COLO668 (cell line): ENCODE results near the gene PARD6B.
"Not testable (repeated sequence)": the region's sequence is repeated elsewhere in the genome, so short reads cannot be mapped to it uniquely, and the experiment has no call there.

Experiments
- DNase-seq: peaks from one replicate; lab custom pipeline; 2025; ENCODE audit not compliant: unreplicated experiment; lab: John Stamatoyannopoulos, UW

Gene PARD6B

GRCh38 chr20:50731055-50731929, at the start of gene PARD6B:
Gene PARD6B (plus strand): TSS chr20:50731580. CDS start chr20:50731787, 207 bp downstream.
- peak; percentile 100 for DNase-seq

- DNase-seq, result no peak
These were observed 49.3 kb upstream of the PARD6B start for GRCh38 chr20:50682065-50682464.

GRCh38 chr20:50682947-50683530, 48.3 kb upstream of the PARD6B start:
- DNase-seq, result no peak

- DNase-seq, result no peak
These were observed 47.8 kb upstream of the PARD6B start for GRCh38 chr20:50683570-50683969.

- no peak for DNase-seq
These were observed 44.6 kb upstream of the PARD6B start for GRCh38 chr20:50686821-50687220.

GRCh38 chr20:50688256-50688975, 43.0 kb upstream of the PARD6B start:
- DNase-seq, result no peak

- DNase-seq, result peak; percentile 59
These were observed 41.3 kb upstream of the PARD6B start for GRCh38 chr20:50689864-50690649.

- no peak for DNase-seq
These were observed 40.5 kb upstream of the PARD6B start, which contains the start of gene RIPOR3 for GRCh38 chr20:50690650-50691572. Gene RIPOR3 (minus strand): TSS chr20:50691542. CDS start chr20:50691128, 414 bp downstream.

GRCh38 chr20:50691573-50692551, 39.5 kb upstream of the PARD6B start:
- no peak for DNase-seq

GRCh38 chr20:50692552-50692933, 38.8 kb upstream of the PARD6B start:
- DNase-seq, result no peak

- DNase-seq, result no peak
These were observed 38.4 kb upstream of the PARD6B start for GRCh38 chr20:50693001-50693400.

GRCh38 chr20:50694379-50695134, 36.8 kb upstream of the PARD6B start:
- DNase-seq, result no peak

GRCh38 chr20:50695135-50695872, 36.1 kb upstream of the PARD6B start:
- DNase-seq, result no peak

GRCh38 chr20:50698255-50698654, 33.1 kb upstream of the PARD6B start:
- not testable (repeated sequence) for DNase-seq

GRCh38 chr20:50699688-50700087, 31.7 kb upstream of the PARD6B start:
- DNase-seq, result no peak

GRCh38 chr20:50701041-50701963, 30.1 kb upstream of the PARD6B start:
- no peak for DNase-seq
